GM12865 (cell line): ENCODE data around the gene LLGL1.

Experiments used
- DNase-seq: peaks from one replicate; pipeline ENCODE4 v3.0.0; 2010; ENCODE audit warnings: low read depth
- H3K4me3 ChIP-seq: 2 replicates; pipeline ENCODE4 v1.5.1; 2011; ENCODE audit warnings: mild to moderate bottlenecking, low read depth, low read length, control low read depth
- TF ChIP-seq, protein P1 (sequence below): IDR thresholded peaks from 2 replicates; pipeline ENCODE4 v1.5.1; 2011; ENCODE audit warnings: low read length, control low read depth, low read depth, inconsistent platforms; ENCODE audit not compliant: insufficient read depth; ENCODE audit errors: missing control alignments

The LLGL1 gene

DNA sequence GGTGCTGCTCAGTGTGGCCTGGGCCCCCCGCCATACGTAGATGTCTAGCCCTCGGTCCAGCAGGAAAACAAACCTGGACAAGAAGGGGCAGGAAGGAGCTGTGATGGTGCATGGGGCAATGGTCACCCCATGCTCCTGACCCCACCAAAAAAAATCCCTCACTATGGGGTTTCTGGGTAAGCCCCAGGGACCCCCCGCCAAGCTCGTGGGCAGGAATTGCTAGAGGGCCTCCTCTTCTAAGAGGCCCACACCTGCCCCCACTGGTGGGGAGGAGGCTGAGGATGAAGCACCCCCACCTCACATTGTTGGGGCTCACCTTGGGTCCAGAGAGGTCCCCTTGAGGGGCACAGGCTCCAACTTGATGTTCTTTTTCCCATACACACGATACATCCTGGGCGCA, 23.4 kb downstream of the LLGL1 start:
- no peak overlapping the region for H3K4me3 ChIP-seq
- DNase-seq = no peak
- TF ChIP-seq, protein P1, sequence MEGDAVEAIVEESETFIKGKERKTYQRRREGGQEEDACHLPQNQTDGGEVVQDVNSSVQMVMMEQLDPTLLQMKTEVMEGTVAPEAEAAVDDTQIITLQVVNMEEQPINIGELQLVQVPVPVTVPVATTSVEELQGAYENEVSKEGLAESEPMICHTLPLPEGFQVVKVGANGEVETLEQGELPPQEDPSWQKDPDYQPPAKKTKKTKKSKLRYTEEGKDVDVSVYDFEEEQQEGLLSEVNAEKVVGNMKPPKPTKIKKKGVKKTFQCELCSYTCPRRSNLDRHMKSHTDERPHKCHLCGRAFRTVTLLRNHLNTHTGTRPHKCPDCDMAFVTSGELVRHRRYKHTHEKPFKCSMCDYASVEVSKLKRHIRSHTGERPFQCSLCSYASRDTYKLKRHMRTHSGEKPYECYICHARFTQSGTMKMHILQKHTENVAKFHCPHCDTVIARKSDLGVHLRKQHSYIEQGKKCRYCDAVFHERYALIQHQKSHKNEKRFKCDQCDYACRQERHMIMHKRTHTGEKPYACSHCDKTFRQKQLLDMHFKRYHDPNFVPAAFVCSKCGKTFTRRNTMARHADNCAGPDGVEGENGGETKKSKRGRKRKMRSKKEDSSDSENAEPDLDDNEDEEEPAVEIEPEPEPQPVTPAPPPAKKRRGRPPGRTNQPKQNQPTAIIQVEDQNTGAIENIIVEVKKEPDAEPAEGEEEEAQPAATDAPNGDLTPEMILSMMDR = no peak

DNA sequence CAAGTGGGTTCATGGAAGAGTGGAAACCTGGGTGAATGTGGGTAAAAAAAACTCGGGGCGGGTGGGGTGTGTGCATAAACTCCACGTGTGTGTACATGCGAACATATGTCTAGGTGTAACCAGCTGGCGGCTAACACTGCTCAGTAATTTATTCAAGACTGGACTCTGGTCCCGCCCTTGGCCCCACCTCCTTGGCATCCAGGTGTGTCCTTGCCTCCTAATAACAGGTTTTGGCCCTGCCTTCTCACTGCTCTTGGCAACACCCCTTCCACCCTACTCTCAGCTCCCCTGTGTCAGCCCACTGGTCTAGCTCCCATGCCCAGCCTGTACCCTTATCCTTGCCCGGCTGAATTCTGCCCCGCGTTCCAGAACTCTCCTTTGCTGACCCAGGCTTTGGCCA, 24.8 kb downstream of the LLGL1 start:
- DNase-seq = no peak
- TF ChIP-seq, protein P1 = no peak

DNA sequence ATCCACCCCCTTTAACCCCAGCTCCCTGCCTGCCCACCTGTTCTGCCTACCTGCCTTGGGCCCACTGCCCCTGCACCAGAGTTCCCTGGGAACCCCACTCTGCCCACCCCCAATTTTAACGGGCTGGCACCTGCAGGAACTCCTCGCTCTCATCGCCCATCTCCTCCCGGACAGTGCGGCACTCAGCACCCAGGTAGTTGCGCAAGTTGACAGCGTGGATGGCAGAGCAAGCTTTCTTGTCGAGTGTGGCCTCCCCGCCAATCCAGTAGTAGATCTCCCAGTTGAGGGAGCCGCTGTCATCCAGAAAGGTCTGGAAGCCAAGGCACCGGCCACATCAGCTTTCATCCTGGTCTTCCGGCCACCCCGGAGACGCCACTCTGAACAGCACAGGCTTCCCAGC, 25.3 kb downstream of the LLGL1 start:
- TF ChIP-seq, protein P1 = no peak
- DNase-seq = no peak
- no peak overlapping the region for H3K4me3 ChIP-seq

More for the DNA sequence above, 24.8 kb downstream of the LLGL1 start:
- H3K4me3 ChIP-seq = no peak overlapping the region

DNA sequence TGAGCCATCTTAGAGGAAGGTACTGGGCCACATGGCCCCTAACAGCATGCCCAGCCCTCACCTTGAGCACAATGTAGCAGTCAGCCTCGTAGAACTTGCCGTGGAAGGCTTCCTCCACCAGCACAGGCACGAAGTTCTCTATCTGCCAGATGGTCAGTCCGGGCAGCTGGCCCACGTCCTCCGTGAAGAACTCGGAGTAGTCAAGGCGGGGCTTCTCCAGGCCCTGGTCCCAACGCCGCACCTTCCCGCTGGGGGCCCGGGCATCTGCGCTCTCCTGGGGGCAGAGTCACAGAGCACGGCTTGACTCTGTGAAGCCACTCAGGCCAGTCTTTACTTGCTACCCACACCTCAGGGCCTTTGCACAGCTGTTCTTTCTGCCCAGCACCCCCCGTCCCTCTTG, 25.8 kb downstream of the LLGL1 start:
- no peak overlapping the region for H3K4me3 ChIP-seq
- TF ChIP-seq, protein P1 = no peak
- DNase-seq = no peak

DNA sequence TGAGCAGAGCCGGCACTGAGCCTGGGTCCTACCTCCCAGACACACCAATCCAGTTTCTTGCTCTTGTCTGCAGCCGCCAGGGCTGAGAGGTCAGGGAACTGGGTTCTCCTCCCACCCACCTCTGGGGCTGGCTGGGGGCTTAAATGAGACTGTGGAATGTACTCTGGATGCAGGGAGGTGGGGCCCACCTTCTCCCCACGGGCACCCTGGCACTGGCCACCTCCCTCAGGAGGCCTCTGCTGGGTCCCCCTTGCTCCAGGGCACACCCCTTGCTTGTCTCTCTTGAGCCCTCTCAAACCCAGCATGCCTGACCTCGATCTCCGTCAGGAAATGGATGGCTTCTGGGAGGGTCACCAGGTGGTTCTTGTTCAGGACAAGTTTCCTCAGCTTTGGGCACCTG, 26.7 kb downstream of the LLGL1 start:
- DNase-seq = no peak
- H3K4me3 ChIP-seq = no peak overlapping the region
- TF ChIP-seq, protein P1 = no peak

DNA sequence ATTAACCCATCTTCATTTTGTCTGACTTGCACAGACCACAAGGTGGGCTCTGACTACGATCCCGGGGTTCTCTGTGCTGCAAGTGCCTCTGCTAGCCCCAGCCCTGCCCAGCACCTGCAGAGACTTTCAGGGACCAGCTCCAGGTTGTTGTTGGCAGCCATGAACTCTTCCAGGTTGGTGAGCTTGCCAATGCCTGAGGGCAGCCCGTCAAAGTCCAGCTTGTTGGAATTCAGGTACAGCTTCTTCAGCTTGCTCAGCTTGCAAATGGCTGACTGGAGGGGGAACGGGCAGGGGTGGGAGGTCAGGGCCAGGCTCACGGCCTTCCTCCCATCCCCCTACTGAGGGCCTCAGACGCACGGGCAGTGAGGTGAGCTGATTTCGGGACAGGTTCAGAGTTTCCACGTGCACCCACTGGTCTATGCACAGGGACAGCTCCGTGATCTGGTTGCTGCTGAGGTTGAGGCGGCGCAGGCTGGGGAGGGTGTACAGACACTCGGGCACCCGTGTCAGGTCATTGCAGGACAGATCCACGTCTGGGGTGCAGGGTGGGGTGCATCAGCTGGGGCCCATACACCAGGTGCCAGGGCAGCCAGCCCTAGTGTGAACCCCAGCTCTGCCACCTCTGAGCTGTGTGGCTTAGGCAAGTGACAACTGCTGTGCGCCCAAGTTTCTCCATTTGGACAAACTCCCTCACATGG, 27.9 kb downstream of the LLGL1 start:
- TF ChIP-seq, protein P1 = no peak
- H3K4me3 ChIP-seq = no peak overlapping the region
- DNase-seq = no peak

DNA sequence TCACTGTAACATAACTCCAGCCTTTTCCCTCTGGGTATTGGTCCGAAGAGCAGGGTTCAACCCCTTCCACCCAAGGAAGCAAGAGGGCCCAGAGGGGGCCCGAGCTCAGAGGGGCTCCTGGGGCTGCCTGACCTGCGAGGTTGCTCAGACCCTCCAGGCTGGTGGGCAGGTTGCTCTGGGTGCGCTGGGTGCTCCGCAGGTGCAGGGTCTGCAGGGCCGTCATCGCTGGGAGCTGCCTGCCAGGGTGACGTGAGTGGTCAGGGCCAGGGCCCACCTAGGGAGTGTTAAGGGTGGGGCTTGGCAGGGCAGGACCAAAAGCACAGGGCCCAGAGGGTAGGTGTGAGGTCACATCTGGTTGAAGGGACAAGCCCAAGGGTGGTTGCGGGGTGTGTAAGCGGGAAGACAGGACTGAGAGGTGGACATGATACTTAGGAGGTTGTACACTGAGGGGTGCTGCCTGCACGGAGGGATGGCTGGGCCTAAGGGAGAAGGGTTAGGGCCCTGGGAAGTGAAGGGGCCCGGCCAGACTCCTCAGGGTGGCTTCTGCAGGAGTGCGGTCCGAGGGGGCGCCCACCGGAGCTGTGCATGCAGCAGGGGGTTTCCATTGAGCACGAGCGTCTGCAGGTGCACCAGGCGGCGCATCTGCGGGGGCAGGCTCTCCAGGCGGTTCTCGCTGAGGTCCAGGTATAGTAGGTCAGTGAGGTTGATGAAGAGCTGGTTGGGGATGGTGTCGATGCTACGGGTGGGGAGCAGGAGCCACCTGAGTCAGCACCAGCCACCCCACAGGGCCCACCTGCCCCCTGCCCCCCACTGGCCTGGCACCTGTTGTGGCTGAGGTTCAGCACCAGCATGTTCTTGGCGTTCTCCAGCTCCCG, 28.7 kb downstream of the LLGL1 start:
- TF ChIP-seq, protein P1 = no peak
- H3K4me3 ChIP-seq = no peak overlapping the region
- DNase-seq = no peak
